Measurements from ENCODE around the gene PDLIM7.

GRCh38 chr5:177537389-177538361 lies 40.3 kb upstream of the PDLIM7 start:
- TF ChIP-seq STAT1 (IDR thresholded peaks at IDR 0.05; ENCODE audit: unreplicated experiment) (no peak), CTCF (conservative IDR thresholded peaks at IDR 0.05; ENCODE audit: low read depth in 2 of 2) (no peak), EZH2 (IDR thresholded peaks at IDR 0.05; ENCODE audit: low read depth, unreplicated experiment) (no peak), ZNF331 (CRISPR knock-in tag; IDR thresholded peaks at IDR 0.05; ENCODE audit: low read depth) (no peak), POLR2AphosphoS5 (IDR thresholded peaks at IDR 0.05; ENCODE audit: low read depth) (no peak), REST (IDR thresholded peaks at IDR 0.05; ENCODE audit: unreplicated experiment) (no peak), EZH2phosphoT487 (IDR thresholded peaks at IDR 0.05; ENCODE audit: unreplicated experiment) (no peak), JUNB (IDR thresholded peaks at IDR 0.05; ENCODE audit: unreplicated experiment) (no peak)
